ENCODE data around the gene C16orf87. TPM values are rescaled to one million over a fixed set of nuclear protein-coding genes. Genes with fewer than 3 reads are reported as not detected.

C16orf87 gene
- total RNA-seq, 1 experiment from 2014 or later: 27.1 TPM

DNA sequence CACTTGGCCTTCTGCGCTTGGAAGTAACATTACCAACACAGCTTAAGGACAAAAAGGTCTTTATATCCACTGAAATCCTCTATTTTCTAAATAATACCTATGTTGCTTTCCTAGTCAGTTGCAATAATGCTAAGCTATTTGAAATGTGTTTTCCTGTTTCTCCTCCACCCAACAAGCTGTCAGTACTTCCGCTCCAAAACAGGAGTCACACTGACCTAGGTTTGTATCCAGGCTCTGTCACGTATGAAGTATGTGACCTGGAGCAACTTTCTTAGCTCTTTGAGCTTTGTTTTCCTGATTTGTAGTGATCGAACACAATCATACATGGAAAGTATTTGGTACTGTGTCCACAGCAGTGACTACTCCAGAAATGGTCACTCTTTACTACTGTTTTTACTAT is 58.5 kb downstream of the C16orf87 start:
- ChIA-PET POLR2A (ENCODE audit: low non-redundant PET) (no interaction called here), CTCF (interaction anchor here (0.5 kb wide), 1 partner anchor 136 kb away, joined by 4 read pairs; no protein-coding TSS in a partner anchor)
- DNase-seq (ENCODE audit: low spot score): no peak
- H3K4me1 ChIP-seq (ENCODE audit: insufficient read depth, low read length, poor library complexity, severe bottlenecking): no peaks in the 10 kb centered on the region
- BruUV-seq (replicated peaks): no TSS peak
- H3K9me3 ChIP-seq (ENCODE audit: low read depth, low read length, poor library complexity, severe bottlenecking): no peaks in the 10 kb centered on the region
- TF ChIP-seq EZH2 (IDR thresholded peaks at IDR 0.05; ENCODE audit: borderline replicate concordance, low read depth, low read length, poor library complexity, severe bottlenecking): no peak
- no peaks in the 10 kb centered on the region for H3K27me3 ChIP-seq (replicated peaks; ENCODE audit: insufficient read depth, low read depth, low read length, poor library complexity)
- H3K4me3 ChIP-seq (ENCODE audit: low read depth, low read length, poor library complexity, severe bottlenecking): no peak overlapping the region
- intact Hi-C loops (cut with micrococcal nuclease; ENCODE audit: unreplicated experiment): no loop called here
- no peaks in the 10 kb centered on the region for H3K36me3 ChIP-seq (ENCODE audit: insufficient read depth, low read length, poor library complexity, severe bottlenecking)
- no peak overlapping the region for H3K27ac ChIP-seq (ENCODE audit: low read depth, low read length, poor library complexity, severe bottlenecking)

DNA sequence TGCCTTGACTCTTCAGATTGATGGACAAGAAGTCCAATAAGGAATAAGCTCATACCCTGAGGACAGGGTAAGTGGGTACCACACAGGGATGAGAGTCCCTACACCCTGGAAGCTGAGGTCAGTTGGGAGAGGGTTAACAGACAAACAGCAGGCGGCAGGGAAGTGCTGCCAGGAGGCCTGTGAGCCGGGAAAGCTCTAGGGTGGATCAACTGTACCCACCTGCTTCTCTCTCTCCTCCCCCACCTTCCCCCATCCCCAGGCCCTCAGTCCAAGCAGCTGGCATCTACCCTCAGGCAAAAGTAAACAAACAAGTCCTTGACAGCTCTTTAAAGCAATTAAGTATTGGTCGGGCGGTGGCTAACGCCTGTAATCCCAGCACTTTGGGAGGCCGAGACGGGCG is 62.2 kb downstream of the C16orf87 start:
- Histone ChIP-seq H3K36me3 (ENCODE audit: insufficient read depth, low read length, poor library complexity, severe bottlenecking) (no peaks in the 10 kb centered on the region), H3K4me3 (ENCODE audit: low read depth, low read length, poor library complexity, severe bottlenecking) (no peak overlapping the region), H3K9me3 (ENCODE audit: low read depth, low read length, poor library complexity, severe bottlenecking) (no peaks in the 10 kb centered on the region), H3K27me3 (replicated peaks; ENCODE audit: insufficient read depth, low read depth, low read length, poor library complexity) (no peaks in the 10 kb centered on the region), H3K27ac (ENCODE audit: low read depth, low read length, poor library complexity, severe bottlenecking) (no peak overlapping the region), H3K4me1 (ENCODE audit: insufficient read depth, low read length, poor library complexity, severe bottlenecking) (no peaks in the 10 kb centered on the region)
- TF ChIP-seq EZH2 (IDR thresholded peaks at IDR 0.05; ENCODE audit: borderline replicate concordance, low read depth, low read length, poor library complexity, severe bottlenecking): no peak
- TF ChIP-seq, protein P1, sequence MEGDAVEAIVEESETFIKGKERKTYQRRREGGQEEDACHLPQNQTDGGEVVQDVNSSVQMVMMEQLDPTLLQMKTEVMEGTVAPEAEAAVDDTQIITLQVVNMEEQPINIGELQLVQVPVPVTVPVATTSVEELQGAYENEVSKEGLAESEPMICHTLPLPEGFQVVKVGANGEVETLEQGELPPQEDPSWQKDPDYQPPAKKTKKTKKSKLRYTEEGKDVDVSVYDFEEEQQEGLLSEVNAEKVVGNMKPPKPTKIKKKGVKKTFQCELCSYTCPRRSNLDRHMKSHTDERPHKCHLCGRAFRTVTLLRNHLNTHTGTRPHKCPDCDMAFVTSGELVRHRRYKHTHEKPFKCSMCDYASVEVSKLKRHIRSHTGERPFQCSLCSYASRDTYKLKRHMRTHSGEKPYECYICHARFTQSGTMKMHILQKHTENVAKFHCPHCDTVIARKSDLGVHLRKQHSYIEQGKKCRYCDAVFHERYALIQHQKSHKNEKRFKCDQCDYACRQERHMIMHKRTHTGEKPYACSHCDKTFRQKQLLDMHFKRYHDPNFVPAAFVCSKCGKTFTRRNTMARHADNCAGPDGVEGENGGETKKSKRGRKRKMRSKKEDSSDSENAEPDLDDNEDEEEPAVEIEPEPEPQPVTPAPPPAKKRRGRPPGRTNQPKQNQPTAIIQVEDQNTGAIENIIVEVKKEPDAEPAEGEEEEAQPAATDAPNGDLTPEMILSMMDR (conservative IDR thresholded peaks at IDR 0.05; ENCODE audit: low read depth, low read length): no peak
- BruUV-seq (replicated peaks): no TSS peak
- DNase-seq (ENCODE audit: low spot score): no peak
- ChIA-PET CTCF (no interaction called here), POLR2A (ENCODE audit: low non-redundant PET) (no interaction called here)
- intact Hi-C loops (cut with micrococcal nuclease; ENCODE audit: unreplicated experiment): no loop called here

DNA sequence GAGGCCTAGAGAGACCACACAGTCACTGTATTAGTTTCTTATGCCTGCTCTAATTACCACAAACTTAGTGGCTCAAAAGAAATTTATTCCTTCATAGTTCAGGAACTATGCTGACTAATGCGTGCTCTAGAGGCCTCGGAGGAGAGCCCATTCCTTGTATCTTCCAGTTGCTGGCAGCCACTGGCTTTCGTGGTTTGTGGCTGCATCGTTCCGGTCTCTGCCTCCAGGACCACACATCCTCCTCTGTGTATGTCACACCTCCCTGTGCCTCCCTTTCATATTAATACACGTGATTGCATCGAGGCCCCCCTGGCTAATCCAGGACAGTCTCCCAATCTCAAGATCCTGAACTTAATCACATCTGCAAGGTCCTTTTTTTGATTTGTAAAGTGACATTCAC is 65.9 kb downstream of the C16orf87 start:
- POLR2A ChIA-PET (ENCODE audit: low non-redundant PET): no interaction called here
- H3K4me1 ChIP-seq (ENCODE audit: insufficient read depth, low read length, poor library complexity, severe bottlenecking): no peaks in the 10 kb centered on the region
- DNase-seq (ENCODE audit: low spot score): no peak
- CTCF ChIA-PET: no interaction called here
- H3K4me3 ChIP-seq (ENCODE audit: low read depth, low read length, poor library complexity, severe bottlenecking): no peak overlapping the region
- H3K27me3 ChIP-seq (replicated peaks; ENCODE audit: insufficient read depth, low read depth, low read length, poor library complexity): no peaks in the 10 kb centered on the region
- H3K36me3 ChIP-seq (ENCODE audit: insufficient read depth, low read length, poor library complexity, severe bottlenecking): no peaks in the 10 kb centered on the region
- intact Hi-C loops (cut with micrococcal nuclease; ENCODE audit: unreplicated experiment): no loop called here
- BruUV-seq (replicated peaks): no TSS peak
- no peak for TF ChIP-seq EZH2 (IDR thresholded peaks at IDR 0.05; ENCODE audit: borderline replicate concordance, low read depth, low read length, poor library complexity, severe bottlenecking)
- TF ChIP-seq, protein P1 (conservative IDR thresholded peaks at IDR 0.05; ENCODE audit: low read depth, low read length): no peak
- H3K9me3 ChIP-seq (ENCODE audit: low read depth, low read length, poor library complexity, severe bottlenecking): no peaks in the 10 kb centered on the region
- H3K27ac ChIP-seq (ENCODE audit: low read depth, low read length, poor library complexity, severe bottlenecking): no peak overlapping the region

DNA sequence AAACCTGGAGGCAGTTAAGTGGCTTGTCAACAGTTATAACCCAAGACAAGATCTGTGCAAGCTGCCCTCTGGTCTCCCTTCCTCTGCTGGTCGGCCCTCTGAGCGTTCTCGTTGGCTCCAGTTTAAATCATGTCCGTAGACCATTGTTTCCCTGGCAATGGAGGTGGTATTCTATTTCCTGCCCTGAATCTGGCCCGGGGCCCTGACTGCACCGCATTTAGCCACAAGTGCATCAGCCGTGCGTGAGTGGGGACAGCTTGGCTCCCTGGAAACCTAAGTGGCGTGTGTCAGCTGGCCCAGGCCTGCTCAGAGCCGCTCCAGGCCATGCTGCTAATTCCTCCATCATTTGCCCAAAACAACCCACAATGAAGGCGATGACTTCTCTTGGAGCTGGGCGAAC is 67.8 kb downstream of the C16orf87 start:
- POLR2A ChIA-PET (ENCODE audit: low non-redundant PET): no interaction called here
- H3K36me3 ChIP-seq (ENCODE audit: insufficient read depth, low read length, poor library complexity, severe bottlenecking): no peaks in the 10 kb centered on the region
- H3K27me3 ChIP-seq (replicated peaks; ENCODE audit: insufficient read depth, low read depth, low read length, poor library complexity): no peaks in the 10 kb centered on the region
- H3K4me1 ChIP-seq (ENCODE audit: insufficient read depth, low read length, poor library complexity, severe bottlenecking): no peaks in the 10 kb centered on the region
- H3K9me3 ChIP-seq (ENCODE audit: low read depth, low read length, poor library complexity, severe bottlenecking): no peaks in the 10 kb centered on the region
- no peak for DNase-seq (ENCODE audit: low spot score)
- H3K27ac ChIP-seq (ENCODE audit: low read depth, low read length, poor library complexity, severe bottlenecking): no peak overlapping the region
- TF ChIP-seq, protein P1 (conservative IDR thresholded peaks at IDR 0.05; ENCODE audit: low read depth, low read length): no peak
- TF ChIP-seq EZH2 (IDR thresholded peaks at IDR 0.05; ENCODE audit: borderline replicate concordance, low read depth, low read length, poor library complexity, severe bottlenecking): no peak
- no TSS peak for BruUV-seq (replicated peaks)
- intact Hi-C loops (cut with micrococcal nuclease; ENCODE audit: unreplicated experiment): no loop called here
- no peak overlapping the region for H3K4me3 ChIP-seq (ENCODE audit: low read depth, low read length, poor library complexity, severe bottlenecking)
- CTCF ChIA-PET: no interaction called here

Data from A673 (cell line).